GM21576 (cell line): ENCODE results near the gene CTNNA1.

Experiments used
- ATAC-seq: cut with Tn5 transposase; IDR thresholded peaks from one replicate; pipeline ENCODE4 v1.9.1; 2021; ENCODE audit warnings: mild to moderate bottlenecking, moderate library complexity; ENCODE audit not compliant: unreplicated experiment

The CTNNA1 gene

DNA sequence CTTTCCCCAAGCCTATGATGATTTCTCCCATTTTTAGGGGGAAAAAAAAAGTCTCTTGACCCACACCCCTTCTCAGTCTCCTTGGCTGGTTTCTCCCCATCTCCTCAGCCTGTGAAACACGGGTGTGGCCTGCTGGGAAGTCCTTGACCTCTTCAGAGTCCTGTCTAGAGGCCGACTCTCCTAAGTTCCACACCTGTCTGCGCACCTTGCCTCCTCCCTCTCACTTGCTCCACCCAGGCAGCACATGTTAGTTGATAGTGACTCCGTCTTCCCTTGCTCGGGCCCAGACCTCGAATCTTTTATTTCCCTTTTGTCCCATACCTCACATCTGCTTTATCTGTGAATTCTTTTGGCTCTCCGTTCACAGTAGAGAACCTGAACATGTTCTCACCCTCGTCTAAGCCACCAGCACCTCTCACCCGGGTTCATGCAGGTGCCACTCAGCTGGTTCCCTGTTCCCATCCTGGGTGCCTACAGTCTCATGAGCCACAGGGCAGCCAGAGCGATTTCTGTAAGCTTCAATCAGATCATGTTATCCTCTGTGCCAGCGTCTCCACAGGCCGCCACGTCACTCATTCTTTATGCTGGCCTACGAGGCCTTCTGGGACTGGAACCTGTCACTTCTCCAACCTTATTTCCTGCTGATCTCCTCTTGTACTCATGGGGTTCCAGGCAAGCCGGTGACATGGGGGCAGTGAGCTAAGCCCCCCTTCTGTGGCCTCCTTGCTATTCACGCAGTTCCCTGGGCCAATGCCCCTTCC is 173.6 kb downstream of the CTNNA1 start:
- ATAC-seq, result no peak

DNA sequence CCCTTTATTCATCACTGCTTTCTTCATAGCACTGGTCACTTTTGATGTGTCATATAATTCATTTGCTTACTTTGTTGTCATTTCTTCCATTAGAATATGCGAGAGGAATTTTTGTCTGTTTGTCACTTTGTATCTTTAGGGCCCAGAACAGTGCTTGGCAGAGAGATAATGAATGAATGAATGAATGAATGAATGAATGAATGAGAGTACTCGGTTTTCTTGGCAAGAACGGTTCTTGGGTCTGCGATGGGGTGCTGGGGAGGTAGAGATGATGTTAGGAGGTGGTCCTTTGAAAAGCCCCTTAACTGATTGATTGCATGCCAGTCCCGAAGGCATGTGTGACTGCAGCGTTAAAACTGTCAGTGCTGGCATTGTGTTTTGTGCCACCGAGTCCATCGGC is 174.3 kb downstream of the CTNNA1 start:
- ATAC-seq, result no peak

DNA sequence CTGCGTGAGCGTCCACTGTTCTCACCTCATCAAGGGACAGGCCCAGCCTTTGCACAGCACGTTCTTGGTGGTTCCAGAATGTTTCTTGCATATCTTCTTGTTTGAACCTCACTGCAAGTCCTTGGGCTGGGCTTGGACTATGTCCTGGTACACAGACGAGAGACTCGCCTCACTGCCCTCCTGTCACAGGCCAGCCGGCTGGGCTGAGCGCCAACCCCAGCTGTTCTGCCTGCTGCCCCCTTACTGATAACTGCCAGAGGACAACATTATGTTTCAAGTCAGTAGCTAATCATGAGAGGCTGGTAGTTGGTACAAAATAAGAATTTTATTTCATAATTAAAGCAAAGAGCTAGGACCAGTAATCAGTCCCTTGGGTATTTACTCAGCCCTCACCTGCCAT is 174.8 kb downstream of the CTNNA1 start:
- ATAC-seq, result no peak

GRCh38 chr5:138929571-138929955 is 176.3 kb downstream of the CTNNA1 start:
- ATAC-seq, result no peak

GRCh38 chr5:138930371-138931097 is 177.3 kb downstream of the CTNNA1 start:
- ATAC-seq, result no peak

- ATAC-seq, result no peak
These were observed 179.1 kb downstream of the CTNNA1 start for GRCh38 chr5:138932171-138932810.

- ATAC-seq, result no peak
These were observed 180.5 kb downstream of the CTNNA1 start for GRCh38 chr5:138933522-138934290.

DNA sequence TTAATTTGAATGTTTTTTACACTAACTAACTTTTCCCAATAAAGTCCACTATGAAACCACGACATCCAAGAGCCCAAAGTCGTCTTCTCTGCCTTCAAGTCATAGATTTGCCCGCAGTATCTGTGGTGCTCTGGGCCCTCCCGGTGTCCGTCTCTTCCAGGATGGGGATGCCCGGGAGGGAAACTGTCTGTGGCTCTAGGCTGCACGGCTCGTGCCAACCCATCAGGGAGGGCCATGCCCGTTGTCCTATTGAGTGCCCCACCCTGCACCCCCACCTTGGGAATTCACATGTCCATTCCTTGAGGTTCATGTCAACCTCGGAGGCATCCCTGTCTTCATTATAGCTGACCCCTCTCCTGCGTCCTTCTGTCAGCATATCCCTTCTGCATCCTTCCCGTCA is 181.7 kb downstream of the CTNNA1 start:
- ATAC-seq, result no peak

GRCh38 chr5:138935466-138935865 is 182.2 kb downstream of the CTNNA1 start:
- no peak for ATAC-seq

DNA sequence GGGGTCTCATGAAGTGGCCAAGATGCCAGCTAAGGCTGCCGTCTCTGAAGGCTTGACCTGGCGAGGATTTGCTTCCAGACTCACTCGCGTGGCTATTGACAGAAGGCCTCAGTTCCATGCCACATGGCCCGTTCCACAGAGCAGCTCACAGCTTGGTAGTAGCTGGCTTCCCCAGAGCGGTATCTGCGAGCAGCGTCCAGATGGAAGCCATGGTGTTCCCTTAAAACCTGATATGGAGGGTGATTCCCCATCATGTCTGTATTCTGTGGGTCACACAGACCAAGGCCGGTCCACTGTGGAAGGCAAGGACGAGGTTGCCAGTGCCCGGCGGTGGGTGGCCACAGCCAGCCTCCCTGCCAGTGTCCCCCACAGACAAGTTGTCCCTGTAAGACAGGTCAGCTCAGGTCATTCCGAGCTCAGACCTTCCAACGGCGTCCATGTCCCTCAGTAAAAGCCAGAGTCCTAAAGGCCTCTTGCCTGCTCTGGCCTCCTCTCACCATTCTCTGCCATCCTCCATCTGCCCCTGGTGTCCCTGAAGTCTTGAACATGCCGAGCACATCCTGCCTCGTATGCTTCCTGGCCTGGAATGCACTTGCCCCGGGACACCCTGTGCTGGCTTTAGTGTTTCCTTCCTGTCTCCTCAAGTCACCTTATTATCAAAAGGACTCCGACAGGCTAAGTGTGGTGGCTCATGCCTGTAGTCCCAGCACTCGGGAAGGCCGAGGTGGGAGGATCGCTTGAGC is 183.2 kb downstream of the CTNNA1 start:
- ATAC-seq, result no peak

DNA sequence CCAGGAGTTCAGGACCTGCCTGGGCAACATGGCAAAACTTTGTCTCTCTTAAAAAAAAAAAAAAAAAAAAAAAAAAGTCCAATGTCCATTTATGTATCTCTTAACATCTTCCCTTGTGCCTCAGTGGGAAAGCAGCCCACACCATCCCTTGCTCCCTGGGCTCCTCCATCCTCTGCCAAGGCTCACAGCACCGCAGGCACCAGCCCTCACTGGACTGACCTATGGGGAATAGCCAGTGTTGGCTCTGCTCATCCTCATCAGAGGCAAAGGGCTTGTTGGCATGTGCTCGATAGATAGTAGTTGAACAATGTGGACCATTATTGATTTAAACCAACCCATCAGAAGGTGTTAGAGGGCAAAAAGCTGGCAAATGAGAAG is 183.7 kb downstream of the CTNNA1 start:
- no peak for ATAC-seq

GRCh38 chr5:138937392-138938387 is 184.5 kb downstream of the CTNNA1 start:
- ATAC-seq, result no peak

DNA sequence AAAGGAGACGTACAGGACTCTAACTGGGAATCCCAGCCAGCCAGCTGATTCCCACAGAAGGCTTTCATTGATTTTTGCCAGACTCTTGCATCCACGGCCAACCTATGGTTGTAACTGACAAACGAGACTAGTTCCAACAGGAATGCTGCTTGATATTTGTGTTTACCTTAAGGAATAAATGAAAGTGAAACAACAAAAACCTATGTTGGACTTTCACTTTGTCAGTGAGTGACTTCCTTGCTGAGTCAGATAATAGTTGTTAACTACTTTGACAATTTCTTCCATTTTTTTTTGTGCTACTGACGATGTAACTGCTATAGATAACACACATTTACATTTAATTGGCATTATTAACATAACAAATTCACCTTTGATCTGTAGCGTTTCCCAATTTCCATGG is 185.3 kb downstream of the CTNNA1 start:
- no peak for ATAC-seq

DNA sequence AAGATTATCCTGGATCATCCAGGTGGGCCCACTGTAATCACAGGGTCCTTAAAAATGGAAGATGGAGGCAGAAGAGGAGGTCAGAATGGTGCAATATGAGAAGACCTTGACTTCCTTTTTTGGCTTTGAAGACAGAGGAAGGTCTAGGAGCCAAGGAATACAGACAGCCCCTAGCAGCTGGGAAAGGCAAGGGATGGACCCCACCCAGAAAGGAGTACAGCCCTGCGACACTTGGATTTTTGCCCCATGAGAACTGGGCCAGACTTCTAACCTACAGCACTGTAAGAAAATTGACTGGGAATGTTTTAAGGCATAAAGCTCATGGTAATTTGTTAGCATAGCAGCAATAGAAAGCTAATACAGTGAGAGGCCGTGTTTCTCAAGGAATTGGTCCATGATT is 188.8 kb downstream of the CTNNA1 start:
- no peak for ATAC-seq

DNA sequence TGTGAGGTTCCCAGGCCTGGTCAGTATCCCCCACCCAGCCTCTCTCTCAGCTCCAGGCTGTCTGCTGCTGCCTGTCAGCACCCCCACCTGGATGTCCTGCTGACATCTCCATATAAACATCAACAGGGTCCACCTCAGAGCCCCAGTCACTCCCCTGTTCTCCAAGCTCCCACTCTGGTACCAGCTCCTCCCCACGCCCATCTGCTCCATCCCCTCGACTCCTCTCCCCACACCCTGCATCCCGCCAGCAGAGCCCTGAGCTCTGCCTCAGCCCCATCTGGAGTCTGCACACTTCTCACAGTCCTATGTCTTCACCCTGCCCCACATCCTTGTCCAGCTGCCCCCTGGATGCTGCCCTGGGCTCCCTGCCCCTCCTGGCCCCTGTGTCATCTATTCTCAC is 189.6 kb downstream of the CTNNA1 start:
- ATAC-seq, result no peak

- ATAC-seq, result no peak
These were observed 190.5 kb downstream of the CTNNA1 start for GRCh38 chr5:138943599-138944173.

DNA sequence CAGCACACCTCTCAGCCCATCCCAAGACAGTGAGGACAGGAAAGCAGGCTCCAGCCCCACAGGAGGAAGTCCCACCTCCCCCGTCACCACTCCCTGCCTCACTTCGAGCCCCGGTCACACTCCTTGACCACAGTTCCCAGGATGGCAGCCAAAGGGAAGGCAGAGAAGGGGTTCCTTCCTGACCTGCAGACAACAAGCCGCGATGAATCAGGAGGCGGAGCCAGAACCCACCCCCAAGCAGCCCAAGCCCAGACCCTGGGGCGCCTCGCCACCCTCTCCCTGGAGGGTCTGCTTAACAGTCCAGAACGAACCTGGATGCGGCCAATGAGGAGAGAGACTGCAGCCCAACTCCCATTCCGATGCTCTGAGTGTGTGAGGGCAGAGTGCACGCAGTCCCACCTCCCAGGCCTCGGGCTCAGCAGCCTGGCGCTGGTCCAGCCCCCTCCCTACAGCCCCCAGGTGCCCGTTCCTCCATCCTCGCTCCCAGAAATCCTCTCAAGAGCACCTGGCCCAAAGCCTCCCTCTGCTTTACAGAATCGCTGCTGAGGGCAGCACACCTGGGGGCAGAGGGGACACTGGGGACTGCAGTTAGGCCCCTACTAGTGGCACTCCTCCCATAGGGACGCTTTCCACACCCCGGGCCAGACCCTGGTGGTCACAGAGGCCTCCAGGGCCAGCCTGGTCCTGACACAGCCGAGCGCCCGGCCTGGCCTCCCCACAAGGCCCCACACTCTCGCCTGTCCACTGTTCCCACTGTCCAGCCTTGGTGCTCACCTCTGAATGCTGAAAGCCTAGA is 191.5 kb downstream of the CTNNA1 start:
- ATAC-seq, result no peak
